Measurements from ENCODE around the gene MAPK8.

DNA sequence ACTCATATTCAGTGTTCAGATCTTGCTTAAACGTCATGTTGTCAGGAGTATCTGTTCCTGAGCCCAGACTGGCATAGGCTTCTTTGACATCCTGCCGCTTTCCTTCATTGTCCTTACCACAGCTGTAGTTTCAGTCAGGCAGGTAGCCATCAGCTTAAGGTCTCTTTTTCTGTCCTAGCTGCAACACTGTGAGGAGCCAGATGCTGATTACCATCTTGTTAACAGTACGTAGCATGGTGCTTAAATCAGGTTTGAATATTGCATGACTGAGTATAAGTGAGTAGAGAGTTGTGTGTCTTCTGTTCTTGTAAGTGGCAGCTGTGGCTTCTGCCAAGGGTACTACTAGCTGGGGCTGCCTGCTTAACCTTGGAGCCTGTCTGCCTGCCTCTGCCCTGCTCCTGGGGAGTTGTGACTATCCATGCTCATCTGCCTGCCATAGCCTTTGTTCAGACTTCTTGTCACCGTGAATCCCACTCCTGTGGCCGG is 92.6 kb downstream of the MAPK8 start:
- no peak for TF ChIP-seq POLR2AphosphoS5 (IDR thresholded peaks at IDR 0.05)
- TF ChIP-seq, protein P1, sequence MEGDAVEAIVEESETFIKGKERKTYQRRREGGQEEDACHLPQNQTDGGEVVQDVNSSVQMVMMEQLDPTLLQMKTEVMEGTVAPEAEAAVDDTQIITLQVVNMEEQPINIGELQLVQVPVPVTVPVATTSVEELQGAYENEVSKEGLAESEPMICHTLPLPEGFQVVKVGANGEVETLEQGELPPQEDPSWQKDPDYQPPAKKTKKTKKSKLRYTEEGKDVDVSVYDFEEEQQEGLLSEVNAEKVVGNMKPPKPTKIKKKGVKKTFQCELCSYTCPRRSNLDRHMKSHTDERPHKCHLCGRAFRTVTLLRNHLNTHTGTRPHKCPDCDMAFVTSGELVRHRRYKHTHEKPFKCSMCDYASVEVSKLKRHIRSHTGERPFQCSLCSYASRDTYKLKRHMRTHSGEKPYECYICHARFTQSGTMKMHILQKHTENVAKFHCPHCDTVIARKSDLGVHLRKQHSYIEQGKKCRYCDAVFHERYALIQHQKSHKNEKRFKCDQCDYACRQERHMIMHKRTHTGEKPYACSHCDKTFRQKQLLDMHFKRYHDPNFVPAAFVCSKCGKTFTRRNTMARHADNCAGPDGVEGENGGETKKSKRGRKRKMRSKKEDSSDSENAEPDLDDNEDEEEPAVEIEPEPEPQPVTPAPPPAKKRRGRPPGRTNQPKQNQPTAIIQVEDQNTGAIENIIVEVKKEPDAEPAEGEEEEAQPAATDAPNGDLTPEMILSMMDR (IDR thresholded peaks at IDR 0.05), result no peak
